GM21786 (cell line): ENCODE data around the gene DPP3.
A peak's percentile ranks its signal among the peaks of the same experiment; 100 is the strongest.
"Not testable (repeated sequence)": the region's sequence is repeated elsewhere in the genome, so short reads cannot be mapped to it uniquely, and the experiment has no call there.

Experiments used
- ATAC-seq: cut with Tn5 transposase; IDR thresholded peaks from one replicate; pipeline ENCODE4 v1.9.1; 2021; ENCODE audit not compliant: unreplicated experiment

The DPP3 gene

DNA sequence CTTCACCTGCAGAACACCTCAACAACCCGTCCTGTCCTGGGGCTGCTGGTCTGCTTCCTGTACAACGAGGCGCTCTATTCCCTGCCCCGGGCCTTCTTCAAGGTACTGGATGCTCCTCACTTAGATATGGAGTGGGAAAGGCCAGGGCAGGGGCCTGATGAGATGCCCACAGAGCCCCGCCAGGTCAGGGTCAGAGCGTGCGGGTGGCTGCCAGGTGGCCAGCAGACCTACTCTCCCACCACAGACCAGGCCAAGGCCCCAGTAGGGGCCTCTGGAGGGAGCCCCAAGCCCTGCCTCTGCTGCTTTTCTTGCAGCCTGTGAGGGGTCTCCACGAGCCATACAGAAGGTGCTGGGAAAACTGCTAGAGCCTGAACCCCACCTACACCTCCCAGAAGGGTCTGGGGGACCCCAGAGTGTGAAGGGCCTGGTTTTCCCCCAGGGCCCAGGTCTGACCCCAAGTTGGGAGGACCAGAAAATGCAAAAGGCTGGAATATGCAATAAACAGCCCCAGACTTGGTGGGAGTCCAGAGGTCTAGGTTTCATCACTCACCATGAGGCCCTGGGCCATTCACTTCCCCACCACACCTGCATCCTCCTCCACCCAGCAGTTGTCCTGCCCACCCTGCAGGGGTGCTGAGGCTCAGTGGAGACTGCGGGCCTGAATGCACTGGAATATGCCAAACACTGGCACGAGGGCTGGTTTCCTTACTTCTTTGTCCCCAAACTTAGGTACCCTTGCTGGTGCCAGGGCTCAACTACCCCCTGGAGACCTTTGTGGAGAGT lies 50.9 kb downstream of the DPP3 start:
- ATAC-seq: no peak

DNA sequence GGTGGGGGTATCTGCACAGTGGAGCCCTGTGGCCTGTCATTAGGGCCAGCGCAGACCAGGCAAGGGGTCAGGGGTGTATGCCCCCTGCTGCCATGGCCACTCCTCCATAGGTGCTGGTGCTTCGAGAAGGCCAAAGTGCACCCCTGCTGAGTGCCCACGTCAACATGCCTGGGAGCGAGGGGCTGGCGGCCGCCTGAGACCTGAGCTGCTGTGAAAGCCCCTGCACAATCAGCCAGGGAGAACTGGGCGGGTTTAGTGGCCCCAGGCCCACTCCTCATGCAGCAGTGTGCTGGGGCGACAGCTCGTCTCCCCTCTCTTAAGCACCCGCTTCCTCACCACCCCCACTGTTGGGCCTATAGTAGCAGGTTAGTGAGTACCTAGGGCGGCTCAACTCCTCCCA lies 51.6 kb downstream of the DPP3 start:
- no peak for ATAC-seq

DNA sequence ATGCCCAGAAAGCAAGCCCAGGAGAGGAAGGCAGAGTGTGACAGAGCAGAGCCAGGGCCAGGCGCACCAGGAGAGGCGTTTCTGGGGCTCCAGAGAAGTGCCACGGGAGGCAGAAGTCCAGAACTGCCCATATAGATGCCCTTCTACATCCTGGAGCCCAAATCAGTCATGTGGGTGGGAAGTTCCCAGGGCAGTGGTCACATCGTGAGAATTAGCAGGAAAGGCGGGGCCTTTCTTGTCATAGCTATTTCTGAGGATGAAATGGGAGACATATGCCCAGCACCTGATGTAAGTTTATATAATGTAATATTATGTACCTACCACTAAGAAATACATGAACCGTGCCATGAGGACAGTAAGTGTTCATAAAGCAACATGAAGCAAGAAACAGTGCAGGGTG lies 52.5 kb downstream of the DPP3 start:
- no peak for ATAC-seq

DNA sequence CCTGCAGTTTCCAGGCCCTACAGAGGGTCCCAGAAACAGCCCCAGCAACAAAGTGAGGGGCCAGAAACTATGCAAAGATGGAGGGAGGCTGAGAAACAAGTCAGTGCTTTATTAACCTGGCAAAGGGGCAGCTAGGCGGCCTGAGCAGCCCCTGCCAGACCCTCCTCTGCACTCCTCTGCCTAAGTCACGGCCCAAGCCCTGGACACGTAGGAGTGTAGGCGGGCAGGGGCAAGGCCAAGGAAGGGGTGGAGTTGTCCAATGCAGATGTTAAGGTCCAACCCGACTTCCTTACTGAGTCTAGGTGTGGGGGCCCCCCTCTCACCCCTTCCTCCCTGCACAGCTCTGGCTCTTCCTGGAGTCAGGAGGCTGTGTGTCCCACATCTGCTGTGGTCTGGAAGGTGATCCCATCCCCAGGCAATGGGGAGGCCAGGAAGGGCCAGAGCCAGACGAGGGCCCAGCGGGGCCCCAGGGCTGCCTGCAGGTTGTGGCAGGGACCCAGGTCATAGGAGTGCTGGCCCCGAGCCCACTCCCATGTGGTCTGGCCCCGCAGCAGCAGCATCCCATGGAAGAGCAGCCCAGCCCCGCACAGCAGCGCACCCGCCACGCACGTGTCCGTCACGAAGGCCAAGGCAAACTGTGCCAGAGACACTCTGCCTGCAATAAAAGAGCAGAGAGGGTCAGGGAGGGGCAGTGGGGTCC lies 59.1 kb downstream of the DPP3 start:
- no peak for ATAC-seq

DNA sequence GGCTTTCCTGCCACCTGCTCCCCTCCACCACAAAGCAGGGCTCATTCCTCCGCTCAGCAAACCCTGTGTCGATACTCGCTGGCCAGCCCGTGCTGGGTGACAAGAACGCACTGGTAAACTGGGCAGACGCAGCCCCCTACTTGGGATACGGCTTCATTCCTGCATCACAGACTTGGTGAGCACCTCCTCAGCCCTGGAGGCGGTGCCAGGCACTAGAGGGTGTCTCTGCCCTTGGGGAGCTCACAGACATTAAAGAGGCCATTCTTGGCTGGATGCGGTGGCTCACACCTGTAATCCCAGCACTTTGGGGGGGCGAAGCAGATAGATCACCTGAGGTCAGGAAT lies 59.6 kb downstream of the DPP3 start:
- no peak for ATAC-seq

DNA sequence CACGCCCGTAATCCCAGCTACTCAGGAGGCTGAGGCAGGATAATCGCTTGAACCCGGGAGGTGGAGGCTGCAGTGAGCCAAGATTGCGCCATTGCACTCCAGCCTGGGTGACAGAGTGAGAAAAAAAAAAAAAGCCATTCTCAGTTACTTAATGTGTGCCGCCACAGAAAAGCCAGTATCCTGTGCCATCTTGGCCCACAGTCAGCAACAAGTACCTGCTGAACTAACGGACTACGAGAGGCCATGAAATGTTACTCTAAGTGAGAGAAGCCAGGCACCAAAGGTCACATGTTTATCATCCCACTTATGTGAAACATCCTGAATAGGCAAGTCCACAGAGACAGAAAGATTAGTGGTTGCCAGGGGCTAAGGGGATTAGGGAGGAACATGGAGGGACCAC lies 60.4 kb downstream of the DPP3 start:
- ATAC-seq: not testable (repeated sequence)

DNA sequence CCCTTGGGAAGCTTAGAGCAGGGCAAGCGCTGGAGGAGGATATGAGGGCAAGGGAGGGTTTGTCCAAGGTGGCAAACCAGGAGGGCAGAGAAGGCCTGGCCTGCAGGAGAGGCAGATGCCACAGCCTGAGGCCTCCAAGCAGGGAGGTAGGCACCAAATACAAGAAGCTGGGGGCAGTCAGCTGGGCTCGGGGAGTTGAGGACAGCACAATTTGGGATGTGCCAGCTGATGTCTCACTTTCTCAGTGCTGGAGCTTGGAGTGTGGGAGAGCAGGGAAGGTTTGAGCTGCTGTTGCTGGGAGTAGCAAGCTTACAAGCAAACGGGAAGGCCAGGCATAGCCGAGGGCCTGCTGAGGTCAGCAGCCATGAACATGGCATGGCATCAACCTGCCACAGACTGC lies 61.7 kb downstream of the DPP3 start:
- no peak for ATAC-seq

DNA sequence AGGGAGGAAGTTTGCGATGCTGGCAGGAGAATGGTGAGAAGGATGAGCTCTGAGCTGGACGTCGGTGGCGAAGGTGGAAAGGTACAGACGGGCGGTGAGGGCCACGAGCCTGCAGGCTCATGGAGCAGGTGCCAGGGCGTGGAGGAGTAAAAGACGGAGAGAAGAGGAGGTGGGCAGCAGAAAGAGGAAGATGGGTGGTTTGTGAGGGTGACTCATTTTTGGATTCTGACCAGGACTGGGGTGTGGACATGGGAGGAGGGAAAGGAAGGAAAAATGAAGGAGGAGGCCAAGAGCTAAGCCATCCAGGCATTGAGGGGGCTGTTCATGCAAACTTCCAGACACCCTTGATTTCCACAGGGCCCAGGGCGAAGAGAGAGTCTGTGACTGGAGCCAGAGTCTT lies 62.1 kb downstream of the DPP3 start:
- ATAC-seq: no peak

DNA sequence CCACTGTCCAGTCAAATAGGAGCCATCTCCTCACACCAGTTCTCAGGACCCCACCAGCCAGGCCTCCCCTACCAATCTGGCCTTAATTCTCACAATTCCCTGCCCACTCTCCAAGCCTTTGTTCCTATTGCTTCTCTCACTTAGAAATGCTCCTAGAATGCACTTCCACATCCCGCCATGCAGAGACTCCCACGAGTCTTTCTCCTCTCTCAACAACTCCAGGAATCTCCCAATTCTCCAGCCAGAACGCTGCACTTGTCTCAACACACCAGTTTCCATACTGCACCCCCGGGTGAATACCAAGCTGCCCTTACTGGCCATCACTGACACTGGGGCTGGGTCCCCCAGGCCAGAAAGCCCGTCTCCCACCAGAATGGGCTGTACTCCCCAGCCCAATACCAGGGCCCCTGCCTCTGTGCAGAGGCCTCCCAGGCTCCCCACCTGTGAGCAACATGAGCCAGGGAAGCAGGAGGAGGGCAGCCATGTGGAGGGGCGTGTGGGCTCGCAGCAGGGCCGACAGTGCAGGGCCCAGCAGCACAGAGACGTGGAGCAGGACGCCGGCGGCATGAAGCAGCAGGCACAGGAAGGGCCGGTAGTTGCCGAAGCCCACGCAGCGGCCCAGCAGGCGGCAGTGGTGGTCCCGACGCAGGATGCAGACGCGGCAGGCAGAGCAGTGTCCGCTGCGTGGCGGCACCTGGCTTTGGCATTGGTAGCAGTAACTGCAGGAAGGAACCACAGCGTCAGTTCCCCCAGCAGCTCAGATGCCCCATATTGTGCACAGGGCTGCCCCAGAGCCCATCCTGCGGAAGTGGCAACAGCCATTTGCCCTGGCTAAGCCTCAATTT lies 63.3 kb downstream of the DPP3 start:
- ATAC-seq: no peak

DNA sequence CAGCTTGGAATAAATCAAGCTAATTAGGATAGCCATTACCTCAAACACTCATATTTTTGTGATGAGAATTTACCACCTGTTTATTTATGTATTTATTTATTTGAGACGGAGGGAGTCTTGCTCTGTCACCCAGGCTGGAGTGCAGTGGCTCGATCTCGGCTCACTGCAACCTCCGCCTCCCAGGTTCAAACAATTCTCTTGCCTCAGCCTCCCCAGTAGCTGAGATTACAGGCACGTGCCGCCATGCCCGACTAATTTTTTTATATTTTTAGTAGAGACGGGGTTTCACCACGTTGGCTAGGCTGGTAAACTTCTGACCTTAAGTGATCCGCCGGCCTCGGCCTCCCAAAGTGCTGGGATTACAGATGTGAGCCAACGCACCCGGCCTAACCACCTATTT lies 64.7 kb downstream of the DPP3 start:
- not testable (repeated sequence) for ATAC-seq

DNA sequence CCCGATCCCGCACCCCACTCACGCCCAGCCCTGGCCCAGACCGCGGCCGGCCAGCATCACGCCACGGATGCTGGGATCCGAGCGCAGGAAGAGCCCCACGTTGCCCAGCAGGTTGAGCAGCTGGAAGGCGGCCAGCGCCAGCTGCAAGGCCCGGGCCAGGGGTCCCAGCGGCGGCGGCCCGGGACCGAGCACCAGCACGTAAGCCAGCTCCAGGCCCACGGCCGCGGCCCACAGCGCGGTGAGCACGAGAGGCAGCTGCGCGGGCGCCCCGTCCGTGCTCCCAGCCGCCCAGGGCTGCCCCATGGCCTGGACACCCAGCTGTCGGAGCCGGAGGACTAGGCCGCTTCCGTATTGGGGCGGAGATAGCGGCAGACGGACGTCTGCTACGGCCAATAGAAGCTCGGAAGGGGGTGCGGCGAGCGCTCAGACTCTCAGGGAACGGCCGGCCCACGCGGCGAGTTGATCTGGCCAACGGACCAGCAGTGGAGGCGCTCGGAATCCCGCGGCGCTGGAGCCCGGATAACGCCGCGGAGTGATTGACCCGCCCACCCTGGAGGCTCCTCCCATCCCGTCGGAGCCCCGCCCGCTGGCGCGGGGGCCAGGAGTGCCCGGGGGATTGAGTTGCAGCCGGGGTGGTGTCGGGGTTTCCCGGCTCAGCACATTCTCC lies 65.6 kb downstream of the DPP3 start, which contains the start of gene ZDHHC24:
ZDHHC24 (minus strand) TSS at position 348 of the 667 bp plus-strand sequence; CDS start at position 303, 45 bp downstream.
- ATAC-seq: peak; percentile 85

DNA sequence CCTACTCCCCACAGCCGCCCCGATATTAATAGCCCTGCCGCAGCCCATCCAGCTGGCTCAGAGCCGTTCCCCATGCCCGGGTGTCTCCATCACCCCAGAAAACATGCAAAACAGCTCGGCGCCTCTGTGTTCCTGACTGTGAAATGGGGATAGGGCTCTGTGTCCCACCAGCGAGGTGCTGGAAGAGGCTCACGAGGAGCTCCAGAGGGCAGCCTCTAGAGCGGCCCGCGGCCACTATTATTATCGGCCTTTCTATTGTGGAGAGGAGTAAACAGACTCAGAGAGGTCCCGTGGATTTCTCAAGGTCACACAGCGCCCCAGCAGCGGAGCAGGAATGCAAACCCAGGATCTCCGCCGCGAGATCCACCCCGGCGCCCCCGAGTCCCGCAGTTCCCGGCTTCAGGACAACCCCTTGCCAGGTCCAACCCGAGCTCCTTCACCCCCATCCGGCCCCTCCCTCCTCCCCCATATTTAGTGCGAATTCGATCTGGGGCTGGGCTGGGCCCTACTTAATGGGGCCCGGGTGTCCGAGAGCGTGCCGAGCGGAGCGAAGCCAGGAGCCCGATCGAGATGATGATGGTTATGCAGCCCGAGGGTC lies 66.2 kb downstream of the DPP3 start, which contains the start of gene ACTN3:
ACTN3 (plus strand) TSS at position 536 of the 598 bp plus-strand sequence; CDS start at position 571, 35 bp downstream.
- no peak for ATAC-seq

DNA sequence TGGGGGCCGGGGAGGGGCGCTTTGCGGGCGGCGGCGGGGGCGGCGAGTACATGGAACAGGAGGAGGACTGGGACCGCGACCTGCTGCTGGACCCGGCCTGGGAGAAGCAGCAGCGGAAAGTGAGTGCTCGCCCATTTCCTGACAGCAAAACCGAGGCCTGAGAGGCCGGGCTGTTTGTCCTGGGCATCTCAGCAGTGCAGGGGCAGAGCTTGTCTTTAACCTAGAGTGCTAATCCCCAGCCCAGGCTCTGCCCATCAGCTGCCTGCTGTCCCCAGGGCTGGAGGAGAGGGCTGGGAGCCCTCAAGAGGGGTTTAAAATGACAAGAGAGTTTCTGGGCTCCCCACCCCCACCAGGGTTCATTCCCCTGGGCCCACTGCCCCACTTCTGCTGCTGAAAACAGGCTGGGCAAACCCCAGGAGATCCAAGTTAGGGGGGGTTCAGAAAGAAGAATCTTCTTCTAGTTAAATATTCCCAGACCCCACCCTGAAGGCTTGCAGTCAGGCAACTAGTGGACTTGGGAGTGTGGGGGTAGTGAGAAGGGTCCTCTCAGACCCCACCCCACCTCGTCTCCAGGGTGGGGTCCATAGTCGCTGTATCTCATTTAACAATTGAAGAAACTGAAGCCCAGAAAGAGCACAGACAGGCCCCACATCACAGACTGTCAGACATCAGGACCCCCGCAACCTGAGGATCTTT lies 66.9 kb downstream of the DPP3 start:
- no peak for ATAC-seq

DNA sequence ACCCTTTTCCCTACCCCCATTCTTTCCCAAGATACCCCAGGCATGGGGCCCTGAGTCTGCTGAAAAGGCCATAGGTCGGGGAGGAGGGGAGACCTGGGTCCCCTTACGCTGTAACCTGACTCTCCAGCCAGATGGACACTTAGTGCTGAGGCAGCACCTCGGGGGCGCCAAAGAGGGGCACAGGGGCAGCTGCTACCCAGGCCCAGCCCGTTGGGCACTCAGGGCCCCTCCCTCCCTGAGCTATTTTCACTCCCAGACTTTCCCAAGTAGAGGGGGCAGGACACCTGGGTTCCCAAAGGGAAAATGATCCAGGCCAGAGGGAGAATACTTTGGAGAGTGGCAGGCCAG lies 67.4 kb downstream of the DPP3 start:
- ATAC-seq: no peak

DNA sequence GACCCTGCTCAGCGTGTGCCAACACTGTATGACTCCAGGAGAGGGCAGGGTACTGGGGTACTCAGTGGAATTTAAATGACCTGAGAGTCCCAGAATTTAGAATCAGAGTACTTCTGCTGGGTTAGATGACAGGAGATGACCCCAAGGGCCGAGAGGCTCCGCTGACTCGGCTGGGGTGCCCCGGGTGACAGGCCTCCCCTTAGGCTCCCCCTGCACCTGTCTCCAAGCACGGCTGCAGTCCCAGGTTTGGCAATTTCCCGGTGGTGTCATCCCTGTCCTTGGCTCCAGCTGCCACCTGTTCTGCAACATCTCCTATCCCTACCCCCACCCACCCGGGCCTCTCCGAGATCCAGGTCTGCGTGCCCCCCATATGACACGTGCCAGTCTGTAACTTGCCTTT lies 67.8 kb downstream of the DPP3 start:
- ATAC-seq: no peak

DNA sequence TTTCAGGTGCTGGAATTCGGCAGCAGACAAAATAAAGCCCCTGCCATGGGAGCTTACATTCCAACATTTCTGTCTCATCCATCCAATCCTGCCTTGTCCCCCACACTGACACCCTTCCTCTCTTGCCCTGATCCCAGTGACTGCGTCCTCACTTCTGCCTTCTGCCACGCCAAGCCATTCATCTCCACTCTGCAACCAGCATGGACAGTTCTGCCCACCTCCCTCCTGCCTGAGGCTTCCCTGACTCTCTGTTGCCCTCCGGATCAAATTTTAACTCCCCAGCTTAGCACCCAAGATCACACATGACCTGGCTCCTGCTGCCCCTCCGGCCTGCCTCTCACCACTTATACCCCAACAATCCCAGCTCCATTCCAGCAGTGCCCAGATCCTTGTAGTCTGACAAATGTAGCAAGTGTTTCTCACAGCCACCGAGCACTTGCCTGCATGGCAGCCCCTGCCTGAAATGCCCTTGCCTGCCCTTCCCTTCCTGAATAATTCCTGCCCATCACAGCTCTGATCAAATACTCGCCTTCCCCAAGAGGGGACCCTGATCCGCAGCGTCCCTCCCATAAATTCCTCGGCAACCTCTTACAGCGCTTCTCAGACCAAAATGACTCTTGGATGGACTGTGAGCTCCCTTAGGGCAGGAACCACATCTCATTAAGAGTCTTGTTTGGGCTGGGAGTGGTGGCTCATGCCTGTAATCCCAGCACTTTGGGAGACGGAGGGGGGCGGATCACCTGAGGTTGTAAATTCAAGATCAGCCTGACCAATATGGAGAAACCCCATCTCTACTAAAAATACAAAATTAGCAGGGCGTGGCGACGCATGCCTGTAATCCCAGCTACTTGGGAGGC lies 68.8 kb downstream of the DPP3 start:
- ATAC-seq: no peak

DNA sequence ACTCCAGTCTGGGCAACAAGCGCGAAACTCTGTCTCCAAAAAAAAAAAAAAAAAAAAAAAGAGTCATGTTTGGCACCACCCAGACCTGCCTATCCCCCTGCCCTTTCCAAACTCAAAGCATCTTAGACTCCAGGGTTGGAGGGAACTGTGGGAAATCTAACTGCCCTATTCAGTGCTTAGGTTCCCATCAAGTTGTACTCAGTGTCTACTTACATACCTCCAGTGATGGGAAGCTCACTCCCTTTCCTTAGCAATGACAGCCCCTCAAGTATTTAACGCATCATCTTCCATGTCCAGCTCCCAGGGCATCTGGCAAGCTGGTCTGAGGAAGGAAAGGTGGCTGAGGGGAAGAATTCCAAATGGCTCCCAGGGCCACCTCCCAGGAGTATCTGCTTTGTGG lies 69.5 kb downstream of the DPP3 start:
- no peak for ATAC-seq

DNA sequence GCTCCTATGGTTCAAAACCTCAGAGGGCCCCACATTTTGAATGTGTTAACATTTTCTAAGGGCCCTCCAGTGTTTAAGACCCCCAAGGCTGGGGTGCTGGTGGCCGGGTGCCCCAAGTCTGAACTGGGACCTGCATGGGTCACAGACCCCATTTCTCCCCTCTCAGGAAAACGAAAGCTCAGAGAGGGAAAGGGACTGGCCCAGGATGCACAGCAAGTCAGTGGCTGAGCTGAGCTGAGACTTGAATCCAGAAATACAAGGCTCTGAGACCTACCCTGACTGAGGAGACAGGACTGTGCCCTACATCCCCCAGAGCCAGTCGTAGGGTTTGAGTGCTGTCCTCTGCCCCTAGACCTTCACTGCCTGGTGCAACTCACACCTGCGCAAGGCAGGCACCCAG lies 70.7 kb downstream of the DPP3 start:
- ATAC-seq: no peak

DNA sequence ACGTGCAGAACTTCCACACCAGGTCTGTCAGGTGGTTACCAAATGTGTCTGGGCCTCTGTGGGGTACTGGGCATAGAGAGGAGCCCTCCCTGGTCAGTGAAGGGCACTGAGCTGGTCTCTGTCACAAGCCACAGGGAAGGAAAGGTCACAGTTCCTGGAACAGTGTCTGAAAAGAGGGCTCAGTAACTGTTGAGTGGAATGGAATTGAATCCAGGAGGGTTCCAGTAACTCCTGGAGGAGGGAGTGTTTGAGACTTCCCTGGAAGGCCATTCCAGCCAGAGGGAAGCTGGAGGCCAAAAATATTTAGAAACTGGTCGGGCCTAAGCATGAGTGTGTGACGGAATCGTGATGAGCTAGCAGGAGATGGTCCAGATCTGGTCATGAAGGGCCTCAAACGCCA lies 74.4 kb downstream of the DPP3 start:
- ATAC-seq: no peak
